GM12892 (cell line): ENCODE measurements around the gene COPB2.

Experiments
- DNase-seq: peaks from one replicate; pipeline ENCODE4 v3.0.0; 2011; ENCODE audit not compliant: insufficient read length
- FAIRE-seq: peaks from 2 replicates; lab custom pipeline; 2011; peaks lifted over from hg19 to GRCh38; lab: Jason Lieb, UNC
- POLR2A ChIP-seq: IDR thresholded peaks from 2 replicates; pipeline ENCODE4 v1.6.1; 2011; ENCODE audit warnings: low read depth, low read length, control low read depth
- POLR2AphosphoS5 ChIP-seq: IDR thresholded peaks from 2 replicates; pipeline ENCODE4 v1.6.1; 2011; ENCODE audit warnings: low read depth, low read length, control low read depth
- TAF1 ChIP-seq: IDR thresholded peaks from 2 replicates; pipeline ENCODE4 v1.6.1; 2011; ENCODE audit warnings: low read depth, mild to moderate bottlenecking, control low read depth, low read length, borderline replicate concordance

Gene COPB2

GRCh38 chr3:139323146-139323545, 66.3 kb downstream of the COPB2 start:
- FAIRE-seq: no peak
- no peak for DNase-seq
- TF ChIP-seq TAF1 (no peak), POLR2A (no peak), POLR2AphosphoS5 (no peak)

GRCh38 chr3:139322346-139322745, 67.1 kb downstream of the COPB2 start:
- FAIRE-seq: no peak
- TF ChIP-seq POLR2AphosphoS5 (no peak), POLR2A (no peak), TAF1 (no peak)
- DNase-seq: no peak

GRCh38 chr3:139320551-139321309, 68.7 kb downstream of the COPB2 start:
- DNase-seq (no peak), FAIRE-seq (no peak)
- TF ChIP-seq TAF1 (no peak), POLR2A (no peak), POLR2AphosphoS5 (no peak)

GRCh38 chr3:139319428-139320402, 69.7 kb downstream of the COPB2 start:
- FAIRE-seq: no peak
- DNase-seq: no peak
- TF ChIP-seq POLR2AphosphoS5 (no peak), TAF1 (no peak), POLR2A (no peak)

GRCh38 chr3:139318826-139319225, 70.6 kb downstream of the COPB2 start:
- FAIRE-seq (no peak), DNase-seq (no peak)
- TF ChIP-seq POLR2AphosphoS5 (no peak), TAF1 (no peak), POLR2A (no peak)

GRCh38 chr3:139318431-139318816, 71.0 kb downstream of the COPB2 start:
- no peak for DNase-seq
- no peak for FAIRE-seq
- TF ChIP-seq POLR2A (no peak), POLR2AphosphoS5 (no peak), TAF1 (no peak)

- no peak for FAIRE-seq
- no peak for DNase-seq
- no peak for TF ChIP-seq POLR2AphosphoS5
- no peak for TF ChIP-seq POLR2A
- TF ChIP-seq TAF1: no peak
Measured at GRCh38 chr3:139317660-139318430, 71.6 kb downstream of the COPB2 start.

- DNase-seq (no peak), FAIRE-seq (no peak)
- TF ChIP-seq TAF1 (no peak), POLR2AphosphoS5 (no peak), POLR2A (no peak)
Measured at GRCh38 chr3:139317215-139317614, 72.2 kb downstream of the COPB2 start.

- no peak for DNase-seq
- TF ChIP-seq TAF1 (no peak), POLR2A (no peak), POLR2AphosphoS5 (no peak)
- no peak for FAIRE-seq
Measured at GRCh38 chr3:139313921-139314320, 75.5 kb downstream of the COPB2 start.

- no peak for TF ChIP-seq POLR2AphosphoS5
- no peak for TF ChIP-seq POLR2A
- no peak for TF ChIP-seq TAF1
- DNase-seq (no peak), FAIRE-seq (no peak)
Measured at GRCh38 chr3:139312959-139313358, 76.5 kb downstream of the COPB2 start.

GRCh38 chr3:139312416-139312815, 77.0 kb downstream of the COPB2 start:
- no peak for FAIRE-seq
- no peak for TF ChIP-seq POLR2AphosphoS5
- no peak for TF ChIP-seq POLR2A
- TF ChIP-seq TAF1: no peak

More at GRCh38 chr3:139312416-139312815, 77.0 kb downstream of the COPB2 start:
- DNase-seq: no peak
